Measurements from ENCODE around the gene CD320.
A peak's percentile ranks its signal among the peaks of the same experiment; 100 is the strongest.

Gene CD320

GRCh38 chr19:8322638-8322997 is 14.5 kb upstream of the CD320 start:
- H3K9me3 ChIP-seq (ENCODE audit: insufficient read depth, low read depth, low read length) = peaks cover 1% of the 10 kb centered on the region
- no CpG with 5 or more reads among the region's 7 CpGs for WGBS (ENCODE audit: extremely low coverage, insufficient coverage, insufficient read length)
- H3K4me2 ChIP-seq (ENCODE audit: low read length) = peak overlapping the region; percentile 89
- no peak overlapping the region for H4K8ac ChIP-seq (ENCODE audit: low read depth, low read length)
- H3K79me2 ChIP-seq (ENCODE audit: control insufficient read depth, insufficient read depth, low read length, poor library complexity) = peaks cover 18% of the 10 kb centered on the region
- no peak overlapping the region for H3K23ac ChIP-seq (ENCODE audit: low read length)
- H4K12ac ChIP-seq (ENCODE audit: low read depth, low read length) = no peak overlapping the region
- no peak overlapping the region for H4K91ac ChIP-seq (ENCODE audit: low read depth, low read length)
- H3K14ac ChIP-seq (ENCODE audit: low read length) = no peak overlapping the region
- H3K79me1 ChIP-seq (ENCODE audit: low read length) = peaks cover 10% of the 10 kb centered on the region
- no peak overlapping the region for H2AFZ ChIP-seq (ENCODE audit: insufficient read depth, low read length, poor library complexity)
- H3K18ac ChIP-seq (ENCODE audit: low read length) = no peak overlapping the region
- H2BK120ac ChIP-seq (ENCODE audit: insufficient read depth, low read length, poor library complexity) = no peak overlapping the region
- H3K4ac ChIP-seq (ENCODE audit: low read depth, low read length) = peak overlapping the region; percentile 26
- no peak overlapping the region for H3K27ac ChIP-seq (ENCODE audit: low read depth, low read length)
- DNase-seq = no peak
- H2BK5ac ChIP-seq (ENCODE audit: low read depth, low read length, poor library complexity) = no peak overlapping the region
- no peak overlapping the region for H2BK12ac ChIP-seq (ENCODE audit: low read length)
- no peak overlapping the region for H3K4me3 ChIP-seq (ENCODE audit: low read depth, low read length)
- H3K27me3 ChIP-seq (ENCODE audit: insufficient read depth, low read length) = no peaks in the 10 kb centered on the region
- peak overlapping the region; percentile 57 for H3K9ac ChIP-seq (ENCODE audit: low read length)
- H3K4me1 ChIP-seq (ENCODE audit: control insufficient read depth in 1 of 2, insufficient read depth in 2 of 2, low read length in 2 of 2) = peaks cover 8 to 9% of the 10 kb centered on the region in 2 experiments
- H3K36me3 ChIP-seq (ENCODE audit: control insufficient read depth in 1 of 2, insufficient read depth in 2 of 2, low read length in 2 of 2) = peaks cover 22 to 23% of the 10 kb centered on the region in 2 experiments
- H2AK5ac ChIP-seq (ENCODE audit: low read length) = no peak overlapping the region

GRCh38 chr19:8321986-8322637 is 14.0 kb upstream of the CD320 start:
- no CpG with 5 or more reads among the region's 30 CpGs for WGBS (ENCODE audit: extremely low coverage, insufficient coverage, insufficient read length)
- Histone ChIP-seq H4K91ac (ENCODE audit: low read depth, low read length) (peak overlapping the region; percentile 54), H3K4me3 (ENCODE audit: low read depth, low read length) (peak overlapping the region; percentile 89), H3K23ac (ENCODE audit: low read length) (no peak overlapping the region), H3K4ac (ENCODE audit: low read depth, low read length) (peak overlapping the region; percentile 35), H3K14ac (ENCODE audit: low read length) (peak overlapping the region; percentile 77), H3K9me3 (ENCODE audit: insufficient read depth, low read depth, low read length) (peaks cover 1% of the 10 kb centered on the region), H3K27me3 (ENCODE audit: insufficient read depth, low read length) (no peaks in the 10 kb centered on the region), H2BK12ac (ENCODE audit: low read length) (no peak overlapping the region), H2AK5ac (ENCODE audit: low read length) (peak overlapping the region; percentile 5), H3K36me3 (ENCODE audit: control insufficient read depth in 1 of 2, insufficient read depth in 2 of 2, low read length in 2 of 2) (peaks cover 22 to 23% of the 10 kb centered on the region in 2 experiments), H4K8ac (ENCODE audit: low read depth, low read length) (peak overlapping the region; percentile 79), H3K79me1 (ENCODE audit: low read length) (peaks cover 10% of the 10 kb centered on the region), H3K79me2 (ENCODE audit: control insufficient read depth, insufficient read depth, low read length, poor library complexity) (peaks cover 18% of the 10 kb centered on the region), H2AFZ (ENCODE audit: insufficient read depth, low read length, poor library complexity) (peak overlapping the region; percentile 25), H2BK120ac (ENCODE audit: insufficient read depth, low read length, poor library complexity) (peak overlapping the region; percentile 8), H3K4me1 (ENCODE audit: control insufficient read depth in 1 of 2, insufficient read depth in 2 of 2, low read length in 2 of 2) (peaks cover 8 to 9% of the 10 kb centered on the region in 2 experiments), H3K4me2 (ENCODE audit: low read length) (peak overlapping the region; percentile 89), H3K18ac (ENCODE audit: low read length) (peak overlapping the region; percentile 41), H4K12ac (ENCODE audit: low read depth, low read length) (no peak overlapping the region), H3K9ac (ENCODE audit: low read length) (peak overlapping the region; percentile 97), H2BK5ac (ENCODE audit: low read depth, low read length, poor library complexity) (peak overlapping the region; percentile 38), H3K27ac (ENCODE audit: low read depth, low read length) (no peak overlapping the region)
- no peak for DNase-seq

- Histone ChIP-seq H3K4me3 (ENCODE audit: low read depth, low read length) (peak within 1 kb of the TSS; percentile 90), H3K79me2 (ENCODE audit: control insufficient read depth, insufficient read depth, low read length, poor library complexity) (peaks cover 18% of the 10 kb centered on the region), H3K4me1 (ENCODE audit: control insufficient read depth in 1 of 2, insufficient read depth in 2 of 2, low read length in 2 of 2) (peaks cover 8 to 9% of the 10 kb centered on the region in 2 experiments), H3K36me3 (ENCODE audit: control insufficient read depth in 1 of 2, insufficient read depth in 2 of 2, low read length in 2 of 2) (peaks cover 25 to 27% of the 10 kb centered on the region in 2 experiments), H3K27ac (ENCODE audit: low read depth, low read length) (peak within 1 kb of the TSS; percentile 9), H2AK5ac (ENCODE audit: low read length) (peak within 1 kb of the TSS; percentile 36), H3K23ac (ENCODE audit: low read length) (no peak within 1 kb of the TSS), H3K27me3 (ENCODE audit: insufficient read depth, low read length) (no peaks in the 10 kb centered on the region), H4K8ac (ENCODE audit: low read depth, low read length) (peak within 1 kb of the TSS; percentile 99), H2AFZ (ENCODE audit: insufficient read depth, low read length, poor library complexity) (peak within 1 kb of the TSS; percentile 84), H4K12ac (ENCODE audit: low read depth, low read length) (peak within 1 kb of the TSS; percentile 98), H3K18ac (ENCODE audit: low read length) (peak within 1 kb of the TSS; percentile 42), H3K9me3 (ENCODE audit: insufficient read depth, low read depth, low read length) (no peaks in the 10 kb centered on the region), H2BK12ac (ENCODE audit: low read length) (no peak within 1 kb of the TSS), H3K79me1 (ENCODE audit: low read length) (peaks cover 10% of the 10 kb centered on the region), H2BK120ac (ENCODE audit: insufficient read depth, low read length, poor library complexity) (peak within 1 kb of the TSS; percentile 53), H3K9ac (ENCODE audit: low read length) (peak within 1 kb of the TSS; percentile 97), H3K14ac (ENCODE audit: low read length) (peak within 1 kb of the TSS; percentile 95), H4K91ac (ENCODE audit: low read depth, low read length) (peak within 1 kb of the TSS; percentile 97), H3K4me2 (ENCODE audit: low read length) (peak within 1 kb of the TSS; percentile 95), H3K4ac (ENCODE audit: low read depth, low read length) (peak within 1 kb of the TSS; percentile 59), H2BK5ac (ENCODE audit: low read depth, low read length, poor library complexity) (peak within 1 kb of the TSS; percentile 73)
- peak; percentile 95 to 98 for DNase-seq
- no CpG with 5 or more reads among the region's 72 CpGs for WGBS (ENCODE audit: extremely low coverage, insufficient coverage, insufficient read length)
Observed at GRCh38 chr19:8321067-8321985, 13.2 kb upstream of the CD320 start, which contains the start of the genes NDUFA7 and RPS28. NDUFA7 (minus strand) TSS chr19:8321375; CDS start chr19:8321358, 17 bp downstream. RPS28 (plus strand) TSS chr19:8321496; CDS start chr19:8321531, 35 bp downstream.

GRCh38 chr19:8320564-8321066 is 12.5 kb upstream of the CD320 start:
- H4K91ac ChIP-seq (ENCODE audit: low read depth, low read length) = peak overlapping the region; percentile 97
- H3K9ac ChIP-seq (ENCODE audit: low read length) = peak overlapping the region; percentile 95
- peak overlapping the region; percentile 53 for H2BK120ac ChIP-seq (ENCODE audit: insufficient read depth, low read length, poor library complexity)
- DNase-seq = peak in 1 of 2 donors; percentile 31
- no CpG with 5 or more reads among the region's 16 CpGs for WGBS (ENCODE audit: extremely low coverage, insufficient coverage, insufficient read length)
- H3K27ac ChIP-seq (ENCODE audit: low read depth, low read length) = peak overlapping the region; percentile 9
- H3K14ac ChIP-seq (ENCODE audit: low read length) = peak overlapping the region; percentile 95
- peak overlapping the region; percentile 59 for H3K4ac ChIP-seq (ENCODE audit: low read depth, low read length)
- H2AK5ac ChIP-seq (ENCODE audit: low read length) = peak overlapping the region; percentile 36
- no peaks in the 10 kb centered on the region for H3K27me3 ChIP-seq (ENCODE audit: insufficient read depth, low read length)
- H3K36me3 ChIP-seq (ENCODE audit: control insufficient read depth in 1 of 2, insufficient read depth in 2 of 2, low read length in 2 of 2) = peaks cover 30 to 32% of the 10 kb centered on the region in 2 experiments
- peaks cover 18% of the 10 kb centered on the region for H3K79me2 ChIP-seq (ENCODE audit: control insufficient read depth, insufficient read depth, low read length, poor library complexity)
- H4K8ac ChIP-seq (ENCODE audit: low read depth, low read length) = peak overlapping the region; percentile 99
- H3K4me2 ChIP-seq (ENCODE audit: low read length) = peak overlapping the region; percentile 95
- H2AFZ ChIP-seq (ENCODE audit: insufficient read depth, low read length, poor library complexity) = peak overlapping the region; percentile 84
- H3K4me1 ChIP-seq (ENCODE audit: control insufficient read depth in 1 of 2, insufficient read depth in 2 of 2, low read length in 2 of 2) = peaks cover 8 to 9% of the 10 kb centered on the region in 2 experiments
- peak overlapping the region; percentile 33 for H3K18ac ChIP-seq (ENCODE audit: low read length)
- H3K79me1 ChIP-seq (ENCODE audit: low read length) = peaks cover 10% of the 10 kb centered on the region
- H3K4me3 ChIP-seq (ENCODE audit: low read depth, low read length) = peak overlapping the region; percentile 90
- H2BK5ac ChIP-seq (ENCODE audit: low read depth, low read length, poor library complexity) = peak overlapping the region; percentile 73
- H4K12ac ChIP-seq (ENCODE audit: low read depth, low read length) = peak overlapping the region; percentile 98
- H2BK12ac ChIP-seq (ENCODE audit: low read length) = no peak overlapping the region
- no peaks in the 10 kb centered on the region for H3K9me3 ChIP-seq (ENCODE audit: insufficient read depth, low read depth, low read length)
- H3K23ac ChIP-seq (ENCODE audit: low read length) = no peak overlapping the region

Data from trophoblast cell (in vitro differentiated cells and primary cell).